ENCODE data around the gene PITPNC1. TPM values are rescaled to one million over a fixed set of nuclear protein-coding genes. Genes with fewer than 3 reads are reported as not detected.
A peak's percentile ranks its signal among the peaks of the same experiment; 100 is the strongest.

Gene PITPNC1
- total RNA-seq, 4 donors from 2014 or later = 8.0 to 20.4 (median 9.6) TPM

GRCh38 chr17:67452681-67453554, 75.8 kb downstream of the PITPNC1 start:
- Histone ChIP-seq H3K4me3 (no peak overlapping the region), H3K36me3 (peaks cover 0 to 5% (median 0%) of the 10 kb centered on the region in 3 donors), H3K4me1 (no peaks in the 10 kb centered on the region), H3K27me3 (no peaks in the 10 kb centered on the region), H3K27ac (peak overlapping the region in 1 of 4 donors; percentile 45), H3K9me3 (peaks cover 0 to 7% (median 0%) of the 10 kb centered on the region in 4 donors)
- no peak for TF ChIP-seq POLR2A (IDR thresholded peaks at IDR 0.05)
- TF ChIP-seq EP300 (IDR thresholded peaks at IDR 0.05) = no peak
- no peak for TF ChIP-seq CTCF (IDR thresholded peaks at IDR 0.05)
- 88 to 89% methylated on average over 10 of the region's 10 CpGs for WGBS, 2 donors
- DNase-seq (ENCODE audit: low spot score in 2 of 2) = no peak

GRCh38 chr17:67456103-67456502, 79.0 kb downstream of the PITPNC1 start:
- DNase-seq (ENCODE audit: low spot score in 2 of 2) = no peak
- 45 to 49% methylated on average over 1 of the region's 1 CpG for WGBS, 2 donors
- H3K9me3 ChIP-seq = peaks cover 0 to 11% (median 0%) of the 10 kb centered on the region in 4 donors
- no peak overlapping the region for H3K4me3 ChIP-seq
- TF ChIP-seq EP300 (IDR thresholded peaks at IDR 0.05) (no peak), POLR2A (IDR thresholded peaks at IDR 0.05) (no peak), CTCF (IDR thresholded peaks at IDR 0.05) (no peak)
- no peak overlapping the region for H3K27ac ChIP-seq
- H3K27me3 ChIP-seq = no peaks in the 10 kb centered on the region
- H3K4me1 ChIP-seq = no peaks in the 10 kb centered on the region
- H3K36me3 ChIP-seq = peaks cover 0 to 6% (median 0%) of the 10 kb centered on the region in 3 donors

GRCh38 chr17:67456889-67457288, 79.8 kb downstream of the PITPNC1 start:
- Histone ChIP-seq H3K9me3 (peaks cover 0 to 11% (median 0%) of the 10 kb centered on the region in 4 donors), H3K36me3 (peaks cover 0 to 6% (median 0%) of the 10 kb centered on the region in 3 donors), H3K27me3 (no peaks in the 10 kb centered on the region), H3K4me1 (no peaks in the 10 kb centered on the region), H3K27ac (no peak overlapping the region), H3K4me3 (no peak overlapping the region)
- DNase-seq (ENCODE audit: low spot score in 2 of 2) = no peak
- no peak for TF ChIP-seq POLR2A (IDR thresholded peaks at IDR 0.05)
- TF ChIP-seq CTCF (IDR thresholded peaks at IDR 0.05) = no peak
- TF ChIP-seq EP300 (IDR thresholded peaks at IDR 0.05) = no peak
- WGBS, 2 donors = 93 to 98% methylated on average over 3 of the region's 3 CpGs

GRCh38 chr17:67458203-67458602, 81.1 kb downstream of the PITPNC1 start:
- no peak overlapping the region for H3K4me3 ChIP-seq
- H3K4me1 ChIP-seq = no peaks in the 10 kb centered on the region
- no peak overlapping the region for H3K27ac ChIP-seq
- H3K36me3 ChIP-seq = peaks cover 0 to 6% (median 0%) of the 10 kb centered on the region in 3 donors
- H3K27me3 ChIP-seq = no peaks in the 10 kb centered on the region
- TF ChIP-seq CTCF (IDR thresholded peaks at IDR 0.05) (no peak), EP300 (IDR thresholded peaks at IDR 0.05) (no peak), POLR2A (IDR thresholded peaks at IDR 0.05) (no peak)
- DNase-seq (ENCODE audit: low spot score in 2 of 2) = no peak
- WGBS, 2 donors = 100% methylated on average over 2 of the region's 2 CpGs
- peaks cover 0 to 11% (median 0%) of the 10 kb centered on the region in 4 donors for H3K9me3 ChIP-seq

GRCh38 chr17:67459985-67460384, 82.9 kb downstream of the PITPNC1 start:
- DNase-seq (ENCODE audit: low spot score in 2 of 2) = no peak

More at GRCh38 chr17:67459985-67460384, 82.9 kb downstream of the PITPNC1 start:
- WGBS, 2 donors = 63 to 65% methylated on average over 7 of the region's 7 CpGs
- H3K4me3 ChIP-seq = no peak overlapping the region
- H3K4me1 ChIP-seq = no peaks in the 10 kb centered on the region
- TF ChIP-seq EP300 (IDR thresholded peaks at IDR 0.05) (no peak), CTCF (IDR thresholded peaks at IDR 0.05) (no peak), POLR2A (IDR thresholded peaks at IDR 0.05) (no peak)
- no peaks in the 10 kb centered on the region for H3K27me3 ChIP-seq
- peaks cover 0 to 11% (median 0%) of the 10 kb centered on the region in 4 donors for H3K9me3 ChIP-seq
- H3K27ac ChIP-seq = no peak overlapping the region
- H3K36me3 ChIP-seq = peaks cover 0 to 6% (median 0%) of the 10 kb centered on the region in 3 donors

All from tibial nerve (tissue), 4 donors.